Cardiac septum (tissue), 1 donor: ENCODE results near the gene PSTPIP2. TPM values are rescaled to one million over a fixed set of nuclear protein-coding genes. Genes with fewer than 3 reads are reported as not detected.
"Not testable (repeated sequence)": the region's sequence is repeated elsewhere in the genome, so short reads cannot be mapped to it uniquely, and the experiment has no call there.

ENCODE experiments used
- DNase-seq: peaks from one replicate; pipeline ENCODE4 v3.0.0-alpha.2; 2020; ENCODE audit warnings: low spot score
- intact Hi-C: fragments of 100-400 bp; cut with DNase I; formaldehyde crosslinking; loops from one replicate; pipeline ENCODE4 v1.14.0; 2022
- long read RNA-seq: library from polyadenylated mRNA; unstranded; transcript quantifications from one replicate; pipeline ENCODE4 v2.0.0, GENCODE V29; 2021
- total RNA-seq: library from RNA; stranded (reverse); fragmentation: NEBNext Ultra II Directional; extraction: Animal tissue kit (Norgen Biotek cat#: 25700); gene quantifications from one replicate; pipeline ENCODE4 v1.2.1, GENCODE V29; 2021
- donor health status: DM: no; HTN: no; CAD: no.

Gene PSTPIP2
- total RNA-seq: 1.3 TPM
- long read RNA-seq, partial matches to known transcripts: 1 of 4 reads
- long read RNA-seq, other reads (novel, unspliced or antisense): 0 of 4 reads

- peak; percentile 91 for DNase-seq
- intact Hi-C loops: loop anchor here (5.0 to 10.0 kb wide), 3 partner anchors 105 to 407 kb away; partner anchors contain the start of gene EPG5
Measured at GRCh38 chr18:46071653-46072375, at the start of gene PSTPIP2. Gene PSTPIP2, minus strand, starts transcription at chr18:46072260. Its CDS starts 72 bp downstream, at chr18:46072188.

- intact Hi-C loops: no loop called here
- no peak for DNase-seq
Measured at GRCh38 chr18:46113751-46114150, 41.7 kb upstream of the PSTPIP2 start.

- intact Hi-C loops: no loop called here
- DNase-seq: no peak
Measured at GRCh38 chr18:46110406-46110805, 38.3 kb upstream of the PSTPIP2 start.

- no peak for DNase-seq
- intact Hi-C loops: no loop called here
Measured at GRCh38 chr18:46109386-46109785, 37.3 kb upstream of the PSTPIP2 start.

GRCh38 chr18:46104128-46104911 lies 32.3 kb upstream of the PSTPIP2 start, which contains the start of gene HAUS1:
Gene HAUS1, plus strand, starts transcription at chr18:46104385. Its CDS starts 27 bp downstream, at chr18:46104412.
- intact Hi-C loops: no loop called here
- DNase-seq: peak; percentile 96

GRCh38 chr18:46099463-46099862 lies 27.4 kb upstream of the PSTPIP2 start:
- no peak for DNase-seq
- intact Hi-C loops: no loop called here

GRCh38 chr18:46098616-46098933 lies 26.5 kb upstream of the PSTPIP2 start:
- intact Hi-C loops: no loop called here
- no peak for DNase-seq

- peak; percentile 95 for DNase-seq
- intact Hi-C loops: no loop called here
Measured at GRCh38 chr18:46097801-46098615, 25.9 kb upstream of the PSTPIP2 start, which contains the start of gene ATP5F1A. Gene ATP5F1A, minus strand, starts transcription at chr18:46098296. Its CDS starts 65 bp downstream, at chr18:46098231.

- DNase-seq: no peak
- intact Hi-C loops: no loop called here
Measured at GRCh38 chr18:46097431-46097800, 25.4 kb upstream of the PSTPIP2 start.

GRCh38 chr18:46096651-46097300 lies 24.7 kb upstream of the PSTPIP2 start:
- intact Hi-C loops: no loop called here
- DNase-seq: no peak

- no peak for DNase-seq
- intact Hi-C loops: no loop called here
Measured at GRCh38 chr18:46095532-46095931, 23.5 kb upstream of the PSTPIP2 start.

GRCh38 chr18:46088501-46088900 lies 16.4 kb upstream of the PSTPIP2 start:
- DNase-seq, intact Hi-C loops: not testable (repeated sequence)

- intact Hi-C loops: no loop called here
- no peak for DNase-seq
Measured at GRCh38 chr18:46084431-46084830, 12.4 kb upstream of the PSTPIP2 start.

GRCh38 chr18:46080156-46080555 lies 8.1 kb upstream of the PSTPIP2 start:
- DNase-seq: no peak
- intact Hi-C loops: no loop called here

GRCh38 chr18:46079336-46079735 lies 7.3 kb upstream of the PSTPIP2 start:
- intact Hi-C loops: loop anchor here (10.0 kb wide), 2 partner anchors 215 to 415 kb away; no protein-coding TSS in a partner anchor
- DNase-seq: no peak

- DNase-seq: no peak
- intact Hi-C loops: loop anchor here (5.0 to 10.0 kb wide), 3 partner anchors 106 to 409 kb away; partner anchors contain the start of gene EPG5
Measured at GRCh38 chr18:46073474-46074331, 1.6 kb upstream of the PSTPIP2 start.

GRCh38 chr18:46072959-46073358 lies 899 bp upstream of the PSTPIP2 start:
- DNase-seq: no peak
- intact Hi-C loops: loop anchor here (5.0 to 10.0 kb wide), 3 partner anchors 106 to 408 kb away; partner anchors contain the start of gene EPG5

GRCh38 chr18:46072376-46072867 lies 362 bp upstream of the PSTPIP2 start:
- intact Hi-C loops: loop anchor here (5.0 to 10.0 kb wide), 3 partner anchors 105 to 408 kb away; partner anchors contain the start of gene EPG5
- DNase-seq: no peak
